Measurements from ENCODE around the gene ADAM12.

- TF ChIP-seq FOXP2 (optimal IDR thresholded peaks at IDR 0.05; ENCODE audit: control extremely low read depth, extremely low read length, insufficient read depth) (no peak), EZH2 (IDR thresholded peaks at IDR 0.05) (no peak)
Observed at GRCh38 chr10:126337251-126337810, 50.9 kb downstream of the ADAM12 start.

Data from SK-N-MC (cell line).